Measurements from ENCODE around the gene MRPL28. TPM values are rescaled to one million over a fixed set of nuclear protein-coding genes. Genes with fewer than 3 reads are reported as not detected.
A peak's percentile ranks its signal among the peaks of the same experiment; 100 is the strongest.

The MRPL28 gene
- total and polyA plus RNA-seq, 4 donors, result 28.3 to 63.4 (median 50.1) TPM

- TF ChIP-seq HNF4A (conservative IDR thresholded peaks at IDR 0.05) (no peak), CTCF (IDR thresholded peaks at IDR 0.05; ENCODE audit: low read depth, low read length, missing input control) (no peak), RAD21 (IDR thresholded peaks at IDR 0.05) (no peak), SP1 (IDR thresholded peaks at IDR 0.05) (no peak)
- no peaks in the 10 kb centered on the region for H3K9me3 ChIP-seq (ENCODE audit: control insufficient read depth in 4 of 4, low read length in 3 of 4)
- no peaks in the 10 kb centered on the region for H3K36me3 ChIP-seq (ENCODE audit: control insufficient read depth in 4 of 4, insufficient read depth in 3 of 4, low read depth in 1 of 4, low read length in 3 of 4)
- peak overlapping the region; percentile 48 to 54 for H3K27ac ChIP-seq (ENCODE audit: low read depth in 1 of 2, low read length in 2 of 2)
- H3K4me3 ChIP-seq (ENCODE audit: low read depth in 1 of 3, low read length in 3 of 3), result peak overlapping the region in 2 of 3 donors; percentile 43 to 78
- H3K27me3 ChIP-seq (ENCODE audit: control insufficient read depth in 4 of 4, insufficient read depth in 4 of 4, low read length in 3 of 4), result no peaks in the 10 kb centered on the region
- 21% methylated on average over 22 of the region's 22 CpGs for WGBS
- peaks cover 3 to 29% (median 16%) of the 10 kb centered on the region in 4 donors for H3K4me1 ChIP-seq (ENCODE audit: control insufficient read depth in 4 of 4, insufficient read depth in 4 of 4, low read length in 3 of 4)
- peak; percentile 52 for DNase-seq (ENCODE audit: low spot score)
- H3K9ac ChIP-seq (ENCODE audit: low read depth in 1 of 2, low read length in 2 of 2), result peak overlapping the region in 1 of 2 donors; percentile 6
These were observed 26.3 kb upstream of the MRPL28 start for GRCh38 chr16:396605-397004.

- H3K4me1 ChIP-seq (ENCODE audit: control insufficient read depth in 4 of 4, insufficient read depth in 4 of 4, low read length in 3 of 4), result peaks cover 3 to 29% (median 16%) of the 10 kb centered on the region in 4 donors
- H3K27ac ChIP-seq (ENCODE audit: low read depth in 1 of 2, low read length in 2 of 2), result peak overlapping the region in 1 of 2 donors; percentile 54
- DNase-seq (ENCODE audit: low spot score), result no peak
- WGBS, result 54% methylated on average over 3 of the region's 3 CpGs
- H3K27me3 ChIP-seq (ENCODE audit: control insufficient read depth in 4 of 4, insufficient read depth in 4 of 4, low read length in 3 of 4), result no peaks in the 10 kb centered on the region
- no peaks in the 10 kb centered on the region for H3K36me3 ChIP-seq (ENCODE audit: control insufficient read depth in 4 of 4, insufficient read depth in 3 of 4, low read depth in 1 of 4, low read length in 3 of 4)
- H3K4me3 ChIP-seq (ENCODE audit: low read depth in 1 of 3, low read length in 3 of 3), result no peak overlapping the region
- H3K9me3 ChIP-seq (ENCODE audit: control insufficient read depth in 4 of 4, low read length in 3 of 4), result no peaks in the 10 kb centered on the region
- TF ChIP-seq GABPA (IDR thresholded peaks at IDR 0.05 in 1 of 2, conservative IDR thresholded peaks at IDR 0.05 in 1 of 2), result no peak
- TF ChIP-seq RAD21 (IDR thresholded peaks at IDR 0.05), result no peak
- no peak for TF ChIP-seq JUND (IDR thresholded peaks at IDR 0.05)
- no peak for TF ChIP-seq REST (IDR thresholded peaks at IDR 0.05)
- TF ChIP-seq EGR1 (IDR thresholded peaks at IDR 0.05; ENCODE audit: low read depth in 2 of 2), result no peak
- no peak for TF ChIP-seq HNF4A (conservative IDR thresholded peaks at IDR 0.05)
- no peak for TF ChIP-seq NR2F2 (IDR thresholded peaks at IDR 0.05)
- peak overlapping the region in 1 of 2 donors; percentile 6 for H3K9ac ChIP-seq (ENCODE audit: low read depth in 1 of 2, low read length in 2 of 2)
These were observed 25.9 kb upstream of the MRPL28 start for GRCh38 chr16:396199-396598.

GRCh38 chr16:392450-393030, 22.2 kb upstream of the MRPL28 start:
- TF ChIP-seq RAD21 (IDR thresholded peaks at IDR 0.05), result peak in 1 of 2 donors; percentile 9
- TF ChIP-seq CTCF (IDR thresholded peaks at IDR 0.05; ENCODE audit: low read depth, low read length, missing input control), result no peak
- no peak for TF ChIP-seq ZBTB33 (IDR thresholded peaks at IDR 0.05)
- no peak overlapping the region for H3K4me3 ChIP-seq (ENCODE audit: low read depth in 1 of 3, low read length in 3 of 3)
- no peaks in the 10 kb centered on the region for H3K27me3 ChIP-seq (ENCODE audit: control insufficient read depth in 4 of 4, insufficient read depth in 4 of 4, low read length in 3 of 4)
- no peak overlapping the region for H3K27ac ChIP-seq (ENCODE audit: low read depth in 1 of 2, low read length in 2 of 2)
- no peak for DNase-seq (ENCODE audit: low spot score)
- no peaks in the 10 kb centered on the region for H3K36me3 ChIP-seq (ENCODE audit: control insufficient read depth in 4 of 4, insufficient read depth in 3 of 4, low read depth in 1 of 4, low read length in 3 of 4)
- no peaks in the 10 kb centered on the region for H3K9me3 ChIP-seq (ENCODE audit: control insufficient read depth in 4 of 4, low read length in 3 of 4)
- peaks cover 0 to 7% (median 1%) of the 10 kb centered on the region in 4 donors for H3K4me1 ChIP-seq (ENCODE audit: control insufficient read depth in 4 of 4, insufficient read depth in 4 of 4, low read length in 3 of 4)
- 90% methylated on average over 7 of the region's 7 CpGs for WGBS
- no peak overlapping the region for H3K9ac ChIP-seq (ENCODE audit: low read depth in 1 of 2, low read length in 2 of 2)

All from liver (tissue), 9 donors.